HG03469 (cell line): ENCODE data around the gene ANXA3.
A peak's percentile ranks its signal among the peaks of the same experiment; 100 is the strongest.
"Not testable (repeated sequence)": the region's sequence is repeated elsewhere in the genome, so short reads cannot be mapped to it uniquely, and the experiment has no call there.

ENCODE experiments used
- ATAC-seq: cut with Tn5 transposase; IDR thresholded peaks from one replicate; pipeline ENCODE4 v1.9.1; 2021; ENCODE audit warnings: mild to moderate bottlenecking, moderate library complexity, moderate number of reproducible peaks; ENCODE audit not compliant: unreplicated experiment

ANXA3 gene

DNA sequence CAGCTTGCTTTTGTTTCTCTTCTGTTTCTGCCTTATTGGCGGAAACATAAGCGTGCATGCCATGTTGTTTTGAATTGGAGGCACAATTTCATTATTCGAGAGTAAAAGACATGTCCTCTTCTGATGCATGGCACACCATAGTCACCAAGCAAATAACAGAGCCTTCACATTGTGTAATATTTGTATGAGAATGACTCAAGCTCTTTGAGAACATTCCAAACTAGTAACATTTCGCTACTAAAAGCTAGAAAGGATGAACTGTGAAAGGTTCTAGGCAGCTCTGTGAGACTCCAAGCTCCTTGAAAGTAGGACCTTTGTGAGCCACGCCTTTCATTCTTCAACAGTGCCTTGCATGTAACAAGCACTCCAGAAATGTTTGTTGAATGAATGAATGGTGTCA, 9.2 kb upstream of the ANXA3 start:
- ATAC-seq = no peak

DNA sequence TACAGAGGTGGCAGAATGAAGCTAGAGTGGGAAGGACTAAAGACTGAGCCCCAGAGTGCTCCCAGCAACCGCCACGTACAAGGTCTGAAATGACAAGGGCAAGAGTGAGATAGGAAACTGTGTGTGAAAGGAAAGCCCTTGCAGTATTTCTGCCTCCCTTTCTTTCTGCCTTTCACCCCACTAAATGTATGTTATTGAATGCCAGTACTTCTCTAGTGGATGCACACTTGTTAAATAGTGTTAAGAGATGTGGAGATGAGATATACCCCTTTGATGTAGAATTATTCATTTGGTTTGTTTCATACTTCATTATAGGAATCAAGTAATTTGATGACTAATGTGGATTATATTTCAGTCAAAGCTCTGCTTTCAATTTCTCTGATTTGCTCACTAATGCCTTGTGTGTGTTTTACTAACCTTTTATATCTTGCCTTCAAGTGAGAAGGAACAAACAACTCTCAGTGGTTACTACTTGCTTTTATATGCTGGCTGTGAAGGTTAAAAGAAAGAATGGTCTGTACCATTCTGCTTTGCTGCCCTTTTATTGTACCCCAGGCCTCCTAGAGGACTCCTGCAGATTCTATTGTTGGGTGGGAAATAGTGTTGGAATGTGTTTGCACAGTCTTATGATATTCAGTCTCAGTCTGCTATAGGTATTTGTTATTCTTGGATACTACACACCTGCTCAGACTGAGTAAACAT, 8.0 kb upstream of the ANXA3 start:
- ATAC-seq = no peak

DNA sequence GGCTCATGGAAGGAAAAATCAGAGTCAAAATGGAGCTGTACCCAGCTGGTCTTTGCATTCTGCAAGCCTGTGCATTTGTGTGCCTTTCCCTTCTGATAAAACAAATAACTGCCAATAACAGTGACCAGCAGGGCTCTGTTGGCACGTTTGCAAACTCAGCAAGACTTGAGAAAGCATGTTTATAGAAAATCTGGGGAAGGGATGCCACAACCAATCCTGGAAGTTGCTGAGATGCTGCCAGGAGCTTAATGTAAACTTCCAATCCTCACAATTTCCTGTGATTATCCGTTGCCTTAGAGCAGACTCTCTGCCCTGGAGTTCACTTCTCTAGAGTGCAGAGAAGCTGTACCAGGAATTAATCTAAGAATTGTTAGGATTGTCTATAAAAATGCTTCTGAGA, 6.9 kb upstream of the ANXA3 start:
- ATAC-seq = no peak

DNA sequence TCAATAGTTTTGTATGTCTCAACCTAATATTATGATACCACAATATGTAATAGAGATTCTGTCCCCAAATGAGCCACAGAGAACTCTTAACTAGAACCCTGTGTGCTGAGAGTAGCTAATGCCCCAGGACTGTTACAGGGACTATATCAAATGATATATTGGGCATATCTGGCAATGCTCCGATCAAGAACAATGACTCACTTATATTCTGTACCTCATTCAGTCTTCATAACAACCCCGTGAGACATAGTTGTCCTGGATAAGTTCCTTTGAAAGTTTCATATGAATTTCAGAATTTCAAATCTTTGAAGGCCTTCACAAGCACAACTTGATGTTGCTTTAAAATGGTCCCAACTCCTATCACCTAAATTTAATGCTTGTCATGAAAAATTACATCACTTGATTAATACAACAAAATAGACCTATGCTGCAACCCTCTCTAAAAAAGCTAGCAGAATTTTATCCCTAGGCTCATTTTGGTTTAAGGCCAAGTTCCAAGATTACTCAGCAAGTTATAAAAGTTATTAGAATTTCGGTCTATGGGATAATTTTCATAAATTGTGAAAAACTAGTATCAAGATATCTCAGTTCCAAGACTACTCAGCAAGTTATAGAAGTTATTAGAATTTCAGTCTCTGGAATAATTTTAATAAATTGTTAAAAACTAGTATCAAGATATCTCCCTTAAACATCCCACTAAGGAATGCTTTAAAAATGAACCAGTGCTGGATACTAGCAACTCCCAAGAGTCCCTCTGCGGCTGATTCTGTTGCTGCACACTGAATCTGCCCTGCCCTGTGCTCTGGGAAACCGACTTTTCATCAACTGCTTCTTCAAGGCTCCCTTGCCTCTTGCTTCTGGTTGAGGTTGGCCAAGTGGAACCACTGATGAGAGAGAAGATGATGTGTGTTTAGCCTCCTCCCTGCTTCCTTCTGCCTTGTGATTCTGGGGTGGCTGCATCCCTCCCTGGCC, 6.0 kb upstream of the ANXA3 start:
- no peak for ATAC-seq

DNA sequence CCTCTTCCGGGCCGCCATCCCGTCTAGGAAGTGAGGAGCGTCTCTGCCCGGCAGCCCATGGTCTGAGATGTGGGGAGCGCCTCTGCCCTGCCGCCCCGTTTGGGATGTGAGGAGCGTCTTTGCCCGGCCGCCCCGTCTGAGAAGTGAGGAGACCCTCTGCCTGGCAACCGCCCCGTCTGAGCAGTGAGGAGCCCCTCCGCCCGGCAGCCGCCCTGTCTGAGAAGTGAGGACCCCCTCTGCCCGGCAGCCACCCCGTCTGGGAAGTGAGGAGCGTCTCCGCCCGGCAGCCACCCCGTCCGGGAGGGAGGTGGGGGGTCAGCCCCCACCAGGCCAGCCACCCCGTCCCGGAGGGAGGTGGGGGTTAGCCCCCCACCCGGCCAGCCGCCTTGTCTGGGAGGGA, 3.7 kb upstream of the ANXA3 start:
- not testable (repeated sequence) for ATAC-seq

DNA sequence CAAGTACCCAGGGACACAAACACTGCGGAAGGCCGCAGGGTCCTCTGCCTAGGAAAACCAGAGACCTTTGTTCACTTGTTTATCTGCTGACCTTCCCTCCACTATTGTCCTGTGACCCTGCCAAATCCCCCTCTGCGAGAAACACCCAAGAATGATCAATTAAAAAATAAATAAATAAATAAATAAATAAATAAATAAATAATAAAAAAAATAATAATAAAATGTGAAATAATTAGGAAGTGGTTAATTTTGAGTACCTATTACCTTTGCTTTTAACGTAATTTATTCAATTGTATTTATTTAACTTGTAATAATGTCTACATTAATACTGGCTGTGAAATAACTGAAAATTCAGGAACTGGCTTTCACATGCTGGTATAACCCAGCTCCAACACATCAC, 2.7 kb upstream of the ANXA3 start:
- not testable (repeated sequence) for ATAC-seq

DNA sequence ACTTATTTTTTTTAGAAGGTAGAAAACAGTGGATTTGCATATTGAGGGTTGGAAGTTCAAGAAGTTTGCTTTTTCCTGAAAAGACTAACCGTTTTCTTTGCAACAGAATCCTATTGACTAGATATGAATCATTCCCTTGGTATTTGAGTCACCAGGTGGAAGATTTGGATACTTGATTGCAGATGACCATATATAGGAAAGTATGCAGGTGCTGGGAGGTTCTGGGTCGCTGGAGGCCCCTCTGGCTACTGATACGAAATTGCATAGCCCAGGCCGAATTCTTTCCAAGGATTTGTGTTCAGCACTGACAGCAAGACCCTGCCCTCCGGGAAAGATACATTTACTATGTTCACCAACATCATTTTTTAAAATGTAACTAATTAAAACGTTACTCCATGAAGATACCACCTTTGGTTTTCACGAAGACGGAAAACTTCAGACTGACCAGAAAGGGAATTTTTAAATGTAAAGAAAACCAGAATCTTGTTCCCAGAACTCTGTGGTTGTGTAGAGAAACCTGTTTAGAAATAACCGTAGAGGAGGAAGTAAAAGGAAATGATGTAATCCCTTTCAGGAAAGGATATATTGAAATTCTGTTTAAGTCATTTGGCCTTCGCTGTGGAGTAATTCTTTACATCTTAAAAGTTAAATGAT, 946 bp downstream of the ANXA3 start:
- no peak for ATAC-seq

DNA sequence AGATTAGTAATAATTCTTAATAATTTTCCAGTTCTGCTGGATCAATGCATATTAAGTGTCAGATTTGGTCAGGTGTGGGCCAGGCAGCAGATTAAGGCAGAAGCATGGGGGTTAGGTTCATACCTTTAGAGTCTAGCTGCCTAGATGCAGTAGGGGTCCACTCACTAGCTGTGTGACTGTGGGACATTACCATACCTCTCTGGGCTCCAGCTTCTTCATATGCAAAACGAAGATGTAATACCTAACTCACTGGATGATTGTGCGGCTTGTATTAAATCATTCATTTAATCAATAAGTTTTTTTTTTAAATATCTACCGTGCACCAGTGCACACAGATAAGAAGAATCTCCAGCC, 1.4 kb downstream of the ANXA3 start:
- no peak for ATAC-seq

DNA sequence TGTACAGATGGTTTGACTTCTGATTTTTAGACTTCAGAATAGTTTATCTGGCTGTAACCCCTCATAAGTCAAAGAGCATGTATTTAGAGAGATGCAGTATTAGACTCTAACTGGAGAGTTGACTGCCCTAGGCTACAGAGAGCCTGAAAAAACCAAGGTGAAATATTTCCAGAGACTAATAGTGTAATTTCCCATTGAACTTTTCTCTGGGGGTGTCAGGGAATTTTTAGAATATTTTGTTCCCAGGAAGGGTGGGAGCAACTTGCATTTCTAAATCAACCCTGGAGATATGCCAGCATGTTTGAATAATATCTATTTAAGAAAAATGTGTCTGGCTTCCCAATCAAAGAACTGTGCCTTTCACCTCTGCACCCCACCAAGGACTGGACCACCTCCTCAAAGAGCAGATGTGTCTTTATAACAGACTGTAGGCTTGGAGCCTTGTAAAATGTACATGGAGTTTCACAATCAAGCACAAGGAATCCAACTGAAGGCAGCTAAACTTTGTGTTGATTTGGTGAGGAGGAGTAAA, 2.0 kb downstream of the ANXA3 start:
- no peak for ATAC-seq

DNA sequence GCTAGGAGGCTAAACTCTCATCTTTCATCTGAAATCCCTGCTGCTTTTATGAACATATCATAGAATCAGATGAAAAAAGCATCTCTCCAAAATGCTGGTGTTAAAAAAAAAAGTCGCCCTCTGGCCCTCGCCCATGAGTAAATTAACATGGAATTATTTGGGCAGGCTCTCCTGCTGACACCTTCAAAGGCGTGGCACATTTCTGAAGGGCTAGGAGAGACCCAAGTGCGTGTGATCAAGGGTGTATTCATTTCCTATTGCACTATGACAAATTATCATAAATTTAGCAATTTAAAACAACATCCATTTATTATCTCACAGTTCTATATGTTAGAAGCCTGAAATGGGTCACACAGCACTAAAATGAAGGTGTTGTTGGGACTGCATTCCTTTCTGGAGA, 5.1 kb downstream of the ANXA3 start:
- ATAC-seq = no peak

DNA sequence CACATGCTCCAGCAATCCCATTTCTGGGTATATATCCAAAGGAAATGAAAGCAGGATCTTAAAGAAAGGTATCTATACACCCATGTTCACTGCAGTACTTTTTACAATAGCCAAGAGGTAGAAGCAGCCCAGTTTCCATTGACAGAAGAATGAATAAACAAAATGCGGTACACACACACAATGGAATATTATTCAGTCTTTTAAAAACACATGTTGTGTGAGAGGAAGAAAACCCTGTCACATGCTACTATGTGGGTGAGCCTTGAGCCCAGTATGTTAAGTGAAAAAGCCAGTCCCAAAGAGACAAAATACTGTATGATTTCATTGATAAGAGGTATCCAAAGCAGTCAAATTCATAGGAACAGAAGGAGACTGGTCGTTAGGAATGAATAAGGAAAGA, 6.3 kb downstream of the ANXA3 start:
- no peak for ATAC-seq

DNA sequence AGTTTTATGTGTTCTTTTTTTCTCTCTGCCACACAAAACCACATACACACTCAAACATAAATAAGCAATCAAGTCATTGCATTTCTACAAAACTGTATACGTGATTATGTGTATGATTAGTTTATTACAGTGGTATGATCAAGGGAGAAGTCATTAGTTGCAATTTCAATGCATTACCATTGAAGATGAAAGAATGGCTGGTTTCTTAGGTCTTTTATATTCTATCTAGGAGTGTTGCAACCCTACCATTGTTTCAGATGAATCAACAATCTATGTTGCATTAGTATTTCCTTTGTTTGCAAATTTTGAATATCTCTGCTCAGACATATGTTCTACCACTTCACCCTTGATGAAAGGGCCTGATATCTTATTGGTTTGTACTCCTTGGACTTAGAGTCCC, 6.8 kb downstream of the ANXA3 start:
- ATAC-seq = no peak

DNA sequence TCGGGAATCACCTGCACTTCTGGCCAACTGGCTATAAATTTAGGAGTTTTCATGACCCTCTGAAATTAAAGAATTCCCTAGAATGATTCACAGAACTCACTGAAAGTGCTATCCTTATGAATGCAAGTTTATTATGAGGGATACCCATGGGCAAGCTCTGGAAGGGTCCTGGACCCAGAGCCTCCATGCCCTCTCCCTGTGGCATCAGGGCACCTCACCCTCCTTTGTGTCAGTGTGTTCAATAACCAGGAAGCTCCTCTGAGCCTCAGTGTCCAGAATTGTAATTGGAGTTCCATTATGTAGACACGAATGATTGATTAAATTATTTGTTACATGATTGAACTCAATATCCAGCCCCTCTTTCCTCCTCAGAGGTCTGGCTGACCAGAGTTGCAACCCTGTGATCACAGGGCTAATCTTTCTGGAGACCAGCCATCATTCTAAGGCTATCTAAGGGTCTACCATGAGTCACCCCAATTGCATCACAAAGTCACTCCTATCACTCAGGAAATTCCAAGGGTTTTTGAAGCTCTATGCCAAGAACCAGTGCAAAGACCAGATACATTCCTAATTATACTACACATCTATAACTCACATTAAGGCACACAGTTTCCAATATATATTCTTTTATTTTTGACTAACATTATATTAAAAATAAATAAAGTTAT, 8.9 kb downstream of the ANXA3 start:
- ATAC-seq = no peak

DNA sequence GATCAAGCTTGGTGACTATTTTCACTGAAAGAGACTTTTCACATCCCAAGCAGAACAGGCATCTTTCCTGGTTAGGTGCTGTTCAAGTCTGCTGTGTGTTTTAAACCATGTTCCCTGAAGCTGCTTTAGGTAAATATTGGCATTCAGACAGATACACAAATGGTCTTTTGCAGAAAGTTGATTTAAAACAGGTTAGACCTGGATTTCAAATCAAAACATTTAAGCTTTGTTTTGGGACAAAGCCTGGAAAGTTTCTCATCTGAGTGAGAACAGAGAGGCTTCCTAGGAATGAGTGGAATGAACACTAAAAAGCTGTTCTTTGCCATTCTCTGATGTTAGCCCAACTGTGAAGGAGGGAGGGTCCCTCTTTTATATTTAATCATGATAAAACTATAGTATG, 10.1 kb downstream of the ANXA3 start:
- ATAC-seq = no peak

DNA sequence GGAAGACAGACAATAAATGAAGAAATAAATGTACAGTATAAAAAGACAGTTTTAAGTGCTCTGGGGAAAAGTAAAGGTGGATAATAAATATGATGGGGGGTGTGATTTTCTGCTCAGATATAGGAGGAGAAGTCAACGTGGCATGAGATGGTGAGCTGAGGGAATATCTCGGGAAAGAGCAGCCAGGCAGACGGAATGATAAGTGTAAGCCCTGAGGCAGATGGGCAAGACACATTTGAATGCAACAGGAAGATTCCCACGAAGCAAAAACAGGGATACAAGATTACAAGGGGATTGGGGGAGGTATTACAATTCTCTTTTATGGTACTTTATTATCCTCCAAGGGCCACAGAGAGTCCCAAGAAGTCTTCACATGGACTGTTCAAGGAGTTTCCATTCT, 11.1 kb downstream of the ANXA3 start:
- no peak for ATAC-seq

DNA sequence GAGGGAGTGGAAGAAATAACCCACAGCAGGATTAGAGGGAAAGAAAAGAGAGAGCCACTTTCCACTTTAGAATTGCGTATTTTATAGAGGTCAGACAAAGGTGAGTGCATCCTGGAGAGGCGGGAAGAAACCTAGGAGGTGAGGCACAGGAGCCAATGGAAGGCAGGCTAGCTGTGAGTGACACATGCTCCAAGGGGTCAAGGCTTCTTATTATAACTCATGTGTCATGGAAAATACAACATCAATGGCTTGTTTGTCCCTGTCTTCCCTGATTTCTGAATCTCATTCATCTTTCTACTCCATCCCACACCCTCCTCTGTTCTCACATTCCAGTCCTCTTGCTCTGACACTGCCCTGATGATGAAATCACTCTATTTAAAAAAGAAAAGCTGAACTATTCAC, 14.4 kb downstream of the ANXA3 start:
- ATAC-seq = no peak

DNA sequence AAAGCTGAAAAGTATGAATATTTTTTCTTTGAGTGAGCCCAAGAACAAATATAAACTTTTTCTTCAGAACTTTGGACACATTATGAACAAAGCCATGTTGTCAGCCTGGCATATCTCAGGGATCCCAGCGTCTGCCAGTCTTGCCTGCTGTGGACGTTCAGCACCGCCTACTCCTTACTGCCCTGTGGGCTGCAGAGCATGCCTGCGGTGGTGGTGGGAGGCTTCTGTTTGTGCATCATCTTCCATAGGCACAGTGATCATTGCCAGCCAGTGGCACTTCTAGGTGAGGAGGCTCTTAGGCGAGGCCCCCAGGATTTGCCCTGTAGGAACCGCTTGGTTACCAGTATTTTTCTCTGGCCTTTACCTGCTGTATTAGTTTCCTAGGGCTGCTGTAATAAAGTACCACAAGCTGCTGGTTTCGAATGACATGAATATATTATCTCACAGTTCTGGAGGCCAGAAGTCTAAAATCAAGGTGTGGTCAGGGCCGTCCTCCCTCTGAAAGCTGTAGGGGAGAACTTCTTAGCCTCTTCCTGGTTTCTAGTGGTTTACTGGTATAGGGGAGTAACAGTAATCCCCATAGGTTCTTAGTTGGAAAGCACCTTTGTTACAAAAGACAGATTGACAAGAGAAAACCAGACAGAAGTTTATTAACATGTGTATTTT, 15.4 kb downstream of the ANXA3 start:
- peak; percentile 65 for ATAC-seq

DNA sequence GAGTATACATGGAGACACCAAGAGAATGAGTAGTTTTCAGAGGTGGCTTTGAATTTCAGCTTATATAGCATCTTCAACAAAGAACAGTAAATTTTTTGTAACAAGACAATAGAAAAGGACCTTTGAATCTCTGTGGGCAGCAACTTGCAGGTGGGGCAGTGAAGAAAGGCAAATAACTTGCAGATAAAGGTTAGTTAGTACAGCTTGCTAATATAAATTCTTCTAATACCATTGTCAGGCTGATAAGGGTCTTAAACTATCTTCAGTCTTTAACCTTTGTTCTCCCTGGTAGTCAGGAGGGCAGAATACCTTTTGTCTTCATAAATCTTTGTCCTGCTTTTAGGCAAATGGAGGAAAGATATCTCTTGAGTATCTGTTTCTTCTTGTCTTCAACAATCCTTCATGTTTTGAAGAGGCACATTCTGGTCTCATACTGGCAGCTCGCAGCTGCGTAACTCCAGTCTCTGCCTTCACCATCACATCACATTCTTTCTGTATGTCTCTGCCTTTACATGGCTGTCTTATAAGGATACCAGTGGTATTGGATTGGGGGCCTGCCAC, 16.0 kb downstream of the ANXA3 start:
- ATAC-seq = no peak

DNA sequence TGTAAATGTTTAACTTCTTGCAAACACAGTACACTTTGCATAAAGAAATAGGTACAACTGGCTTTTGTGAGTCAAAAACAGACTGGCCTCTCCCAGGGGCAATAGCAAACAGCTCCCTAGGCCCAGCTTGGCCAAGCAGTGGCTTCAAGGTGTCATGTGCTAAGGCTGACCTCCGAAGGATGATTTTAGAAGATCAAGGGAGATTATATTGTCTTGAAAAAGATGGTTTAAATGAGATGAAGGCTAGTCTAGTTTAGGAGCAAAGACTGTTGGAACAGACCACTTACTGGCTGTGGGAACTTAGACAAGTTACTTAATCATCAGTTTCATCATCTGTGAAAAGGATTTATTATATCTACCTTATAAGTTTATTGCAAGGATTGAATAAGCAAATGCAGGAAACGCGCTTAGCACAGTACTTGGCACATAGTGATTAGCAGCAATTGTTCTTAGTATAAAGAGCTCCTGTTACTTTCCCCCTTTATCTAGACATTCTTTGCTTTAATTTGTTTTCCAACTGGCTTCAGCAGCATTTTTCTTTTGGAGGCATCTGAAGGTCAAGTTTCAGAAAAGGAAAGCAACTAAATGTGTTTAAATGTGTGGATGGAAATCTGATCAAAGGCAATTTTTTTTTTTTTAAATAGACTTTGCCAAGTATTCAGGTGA, 17.2 kb downstream of the ANXA3 start:
- no peak for ATAC-seq
